Measurements from ENCODE around the gene LMBR1L. TPM values are rescaled to one million over a fixed set of nuclear protein-coding genes. Genes with fewer than 3 reads are reported as not detected.
A peak's percentile ranks its signal among the peaks of the same experiment; 100 is the strongest.

LMBR1L gene
- total and polyA plus RNA-seq, 2 of the 8 experiments (the other 6 are each of a cell fraction or from before 2014, with no cell fraction given): 36.6 to 49.6 TPM

DNA sequence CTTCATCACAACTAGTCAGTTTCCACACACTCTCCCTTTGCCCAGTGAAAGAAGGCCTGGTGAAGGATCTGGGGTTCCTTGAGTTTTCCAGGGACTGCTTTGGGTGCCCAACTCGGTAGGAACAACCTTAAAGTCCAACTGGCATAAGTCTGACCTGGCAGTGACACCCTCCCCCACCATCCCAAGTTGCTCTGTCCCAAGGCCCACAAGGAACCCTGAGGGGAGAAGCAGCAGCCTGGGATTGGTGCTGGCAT lies 51.7 kb downstream of the LMBR1L start:
- Histone ChIP-seq H3K14ac (ENCODE audit: insufficient read length) (no peak overlapping the region), H2BK15ac (ENCODE audit: low read length) (no peak overlapping the region), H3K4me3 (ENCODE audit: extremely low read depth in 1 of 4, insufficient read depth in 2 of 4, low read depth in 3 of 4, low read length in 4 of 4) (peak overlapping the region; percentile 85 to 97 (median 96)), H2BK5ac (ENCODE audit: low read depth, low read length) (0 out of 2 replicates have a peak overlapping the region, but pooled peaks have one; percentile 98), H3K79me1 (ENCODE audit: low read depth, low read length) (peaks cover 33% of the 10 kb centered on the region), H2BK12ac (ENCODE audit: low read depth, low read length) (no peak overlapping the region), H2AK5ac (ENCODE audit: low read depth, low read length) (peak overlapping the region; percentile 19; the same call in 1 of the 2 replicates), H3K9ac (replicated peaks in 1 of 4; ENCODE audit: extremely low read depth in 1 of 4, low read depth in 3 of 4, low read length in 3 of 4) (peak overlapping the region; percentile 51 to 98 (median 91); a peak in 5 of 7 replicates), H3K27ac (ENCODE audit: low read depth, low read length) (no peak overlapping the region), H3K79me2 (ENCODE audit: control insufficient read depth in 1 of 2, insufficient read depth in 2 of 2, low read length in 2 of 2) (peaks cover 51 to 62% of the 10 kb centered on the region in 2 experiments), H3K4ac (replicated peaks; ENCODE audit: insufficient read length, low read depth, low read length) (no peak overlapping the region), H3K18ac (ENCODE audit: extremely low read depth, low read length) (no peak overlapping the region), H3K23me2 (ENCODE audit: low read depth, low read length) (peaks cover 15% of the 10 kb centered on the region), H3K23ac (ENCODE audit: insufficient read length) (no peak overlapping the region), H3K9me3 (ENCODE audit: insufficient read depth in 2 of 2, low read depth in 1 of 2, low read length in 1 of 2) (no peaks in the 10 kb centered on the region), H2AFZ (ENCODE audit: low read length) (no peak overlapping the region), H2BK120ac (replicated peaks; ENCODE audit: low read depth, low read length) (no peak overlapping the region), H3K4me2 (ENCODE audit: insufficient read depth in 1 of 2, low read depth in 2 of 2, low read length in 2 of 2) (peak overlapping the region; percentile 81 to 98), H3K36me3 (ENCODE audit: control insufficient read depth in 2 of 4, insufficient read depth in 4 of 4, low read length in 3 of 4) (peaks cover 5 to 13% (median 11%) of the 10 kb centered on the region in 4 experiments; a peak in 7 of 8 replicates), H4K91ac (replicated peaks; ENCODE audit: insufficient read length, low read length) (no peak overlapping the region), H3K27me3 (replicated peaks in 1 of 4; ENCODE audit: control insufficient read depth in 3 of 4, extremely low read depth in 1 of 4, insufficient read depth in 3 of 4, low read length in 3 of 4) (no peaks in the 10 kb centered on the region), H4K20me1 (replicated peaks in 1 of 2; ENCODE audit: control insufficient read depth in 1 of 2, insufficient read depth in 2 of 2, low read length in 2 of 2) (peaks cover 37 to 45% of the 10 kb centered on the region in 2 experiments), H4K5ac (ENCODE audit: insufficient read length, low read depth, low read length) (no peak overlapping the region), H3K56ac (replicated peaks; ENCODE audit: insufficient read length, low read depth, low read length) (no peak overlapping the region), H2BK20ac (ENCODE audit: low read length) (no peak overlapping the region), H4K8ac (ENCODE audit: extremely low read depth, insufficient read depth, low read length) (no peak overlapping the region; the same call in 1 of the 2 replicates), H3K4me1 (replicated peaks in 1 of 4; ENCODE audit: control insufficient read depth in 3 of 4, insufficient read depth in 4 of 4, low read length in 3 of 4) (peaks cover 9 to 37% (median 13%) of the 10 kb centered on the region in 4 experiments)
- no peak for DNase-seq (ENCODE audit: low read depth in 1 of 2, low spot score in 2 of 2)
- ChIA-PET CTCF (ENCODE audit: partially characterized antibody) (interaction anchor here (1.1 to 2.7 kb wide), 4 partner anchors 15 to 39 kb away, joined by 3 to 16 read pairs (median 12); partner anchors contain the start of gene DHH), POLR2A (ENCODE audit: partially characterized antibody) (interaction anchor here (0.7 to 5.6 kb wide), 12 partner anchors 11 to 202 kb away, joined by 3 to 47 read pairs (median 5); partner anchors contain the start of genes DDN, PRKAG1 and TUBA1B)
- WGBS, 2 experiments (ENCODE audit: extremely low coverage in 1 of 2, insufficient coverage in 1 of 2, insufficient read length in 1 of 2, insufficient replicate concordance in 2 of 2, low coverage in 1 of 2, low lambda C conversion rate in 2 of 2, missing lambda C conversion rate in 1 of 2): 13% methylated on average over 1 of the region's 1 CpG; no CpG with 5 or more reads in 1 of the 2 experiments
- no peak for FAIRE-seq
- no peak for TF ChIP-seq SIN3A (conservative IDR thresholded peaks at IDR 0.05 in 1 of 2, IDR thresholded peaks at IDR 0.05 in 1 of 2; ENCODE audit: low read depth in 1 of 2, low read length in 2 of 2)
- no peak for TF ChIP-seq CTBP2 (IDR thresholded peaks at IDR 0.05; ENCODE audit: borderline replicate concordance, insufficient read depth, insufficient read length, low read length)
- no peak for TF ChIP-seq ATF3 (IDR thresholded peaks at IDR 0.05; ENCODE audit: insufficient read depth, low read depth, low read length)
- no peak for TF ChIP-seq EGR1 (IDR thresholded peaks at IDR 0.05; ENCODE audit: borderline replicate concordance, low read depth, low read length)
- no peak for TF ChIP-seq NANOG (IDR thresholded peaks at IDR 0.05; ENCODE audit: insufficient read depth, low read depth, low read length, poor library complexity, severe bottlenecking)
- TF ChIP-seq, protein P1, sequence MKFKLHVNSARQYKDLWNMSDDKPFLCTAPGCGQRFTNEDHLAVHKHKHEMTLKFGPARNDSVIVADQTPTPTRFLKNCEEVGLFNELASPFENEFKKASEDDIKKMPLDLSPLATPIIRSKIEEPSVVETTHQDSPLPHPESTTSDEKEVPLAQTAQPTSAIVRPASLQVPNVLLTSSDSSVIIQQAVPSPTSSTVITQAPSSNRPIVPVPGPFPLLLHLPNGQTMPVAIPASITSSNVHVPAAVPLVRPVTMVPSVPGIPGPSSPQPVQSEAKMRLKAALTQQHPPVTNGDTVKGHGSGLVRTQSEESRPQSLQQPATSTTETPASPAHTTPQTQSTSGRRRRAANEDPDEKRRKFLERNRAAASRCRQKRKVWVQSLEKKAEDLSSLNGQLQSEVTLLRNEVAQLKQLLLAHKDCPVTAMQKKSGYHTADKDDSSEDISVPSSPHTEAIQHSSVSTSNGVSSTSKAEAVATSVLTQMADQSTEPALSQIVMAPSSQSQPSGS (IDR thresholded peaks at IDR 0.05; ENCODE audit: low read length): no peak
- no peak for TF ChIP-seq GTF2F1 (IDR thresholded peaks at IDR 0.05; ENCODE audit: borderline replicate concordance, low read depth, low read length)
- no peak for TF ChIP-seq SP1 (IDR thresholded peaks at IDR 0.05; ENCODE audit: low read depth, low read length)
- no peak for TF ChIP-seq SP4 (IDR thresholded peaks at IDR 0.05; ENCODE audit: low read length)
- TF ChIP-seq NRF1 (IDR thresholded peaks at IDR 0.05; ENCODE audit: low read depth, low read length): no peak
- no peak for TF ChIP-seq ASH2L (IDR thresholded peaks at IDR 0.05; ENCODE audit: low read length)

All from H1 (cell line).